Measurements from ENCODE around the gene TTI1. TPM values are rescaled to one million over a fixed set of nuclear protein-coding genes. Genes with fewer than 3 reads are reported as not detected.

The TTI1 gene
- total RNA-seq, 1 experiment from 2014 or later = 37.4 TPM

- Histone ChIP-seq H3K79me2 (ENCODE audit: insufficient read depth, low read length) (peaks cover 15% of the 10 kb centered on the region; the same call in 1 of the 2 replicates), H3K27me3 (ENCODE audit: insufficient read depth, low read length) (no peaks in the 10 kb centered on the region), H3K14ac (ENCODE audit: insufficient read depth, low read length) (no peak overlapping the region), H3K18ac (ENCODE audit: insufficient read length, low read depth, low read length) (no peak overlapping the region), H3K23ac (ENCODE audit: insufficient read length, low read depth, low read length) (no peak overlapping the region), H3T11ph (ENCODE audit: low read length) (no peak overlapping the region), H3K27ac (ENCODE audit: insufficient read length, low read depth, low read length) (no peak overlapping the region), H2BK120ac (ENCODE audit: low read depth, low read length, poor library complexity, severe bottlenecking) (no peak overlapping the region), H3K9ac (ENCODE audit: extremely low read depth, insufficient read length, low read length) (no peak overlapping the region), H3K56ac (ENCODE audit: insufficient read length, low read depth, low read length) (no peak overlapping the region), H3K4me2 (ENCODE audit: insufficient read depth, insufficient read length, low read length) (no peak overlapping the region), H2AFZ (ENCODE audit: low read length) (no peak overlapping the region), H2AK5ac (ENCODE audit: insufficient read length, low read length) (no peak overlapping the region), H2BK20ac (ENCODE audit: low read depth, low read length, poor library complexity, severe bottlenecking) (no peak overlapping the region), H2BK12ac (ENCODE audit: insufficient read length, low read depth, low read length) (no peak overlapping the region), H3K4ac (ENCODE audit: low read depth, low read length) (no peak overlapping the region), H2BK5ac (ENCODE audit: insufficient read length, low read length) (no peak overlapping the region), H4K20me1 (ENCODE audit: control insufficient read depth, insufficient read depth, insufficient read length) (no peaks in the 10 kb centered on the region), H4K91ac (ENCODE audit: insufficient read length, low read depth, low read length) (no peak overlapping the region), H4K5ac (ENCODE audit: insufficient read length, low read depth, low read length) (no peak overlapping the region), H3K9me3 (ENCODE audit: control insufficient read depth, low read depth, low read length) (peaks cover 4% of the 10 kb centered on the region), H3K79me1 (ENCODE audit: insufficient read depth, low read depth, low read length, poor library complexity, severe bottlenecking) (no peaks in the 10 kb centered on the region), H3K23me2 (ENCODE audit: insufficient read length, low read depth, low read length, poor library complexity, severe bottlenecking) (no peaks in the 10 kb centered on the region), H3K4me1 (ENCODE audit: insufficient read depth, low read length) (no peaks in the 10 kb centered on the region), H2BK15ac (ENCODE audit: low read depth, low read length) (no peak overlapping the region), H4K8ac (replicated peaks; ENCODE audit: insufficient read length, low read depth, low read length) (no peak overlapping the region)
- H3K36me3 Mint-ChIP-seq (ENCODE audit: insufficient read depth in 1 of 3, low read depth in 3 of 3) = peaks cover 30 to 50% (median 38%) of the 10 kb centered on the region in 3 experiments
- WGBS (ENCODE audit: extremely low coverage, insufficient read length, low lambda C conversion rate) = no CpG with 5 or more reads among the region's 2 CpGs
- no peaks in the 10 kb centered on the region for H3K4me1 Mint-ChIP-seq
- no peak for DNase-seq
- H3K9me3 Mint-ChIP-seq = peaks cover 15 to 18% of the 10 kb centered on the region in 2 experiments
- no peak overlapping the region for H3K4me3 Mint-ChIP-seq
- no peaks in the 10 kb centered on the region for H3K27me3 Mint-ChIP-seq (ENCODE audit: low read depth)
- no peak for TF ChIP-seq CTCF (conservative IDR thresholded peaks at IDR 0.05)
- no peak overlapping the region; a peak in 1 of 7 replicates for H3K27ac Mint-ChIP-seq
These were observed 12.0 kb downstream of the TTI1 start for GRCh38 chr20:38021087-38021772.

Measured in H9 (cell line).